Breast epithelium (tissue), 4 donors: ENCODE results near the gene KIF26B. TPM values are rescaled to one million over a fixed set of nuclear protein-coding genes. Genes with fewer than 3 reads are reported as not detected.

Experiments
- DNase-seq, 2 donors: peaks; one replicate each; pipeline ENCODE4 v3.0.0-alpha.2; 2019; ENCODE audit warnings: low spot score in 2 of 2
- H3K27ac ChIP-seq, 2 donors: fragments of 200-600 bp; sonication (generic) in 1 of 2; one replicate each; pipeline ENCODE4 v1.5.1; 2016 to 2019; ENCODE audit warnings: mild to moderate bottlenecking in 1 of 2
- H3K27me3 ChIP-seq, 2 donors: fragments of 200-600 bp; sonication (generic) in 1 of 2; one replicate each; pipeline versions ENCODE4 v1.5.1 to v1.6.0; 2017 to 2019; ENCODE audit warnings: control low read depth in 1 of 2, mild to moderate bottlenecking in 1 of 2
- H3K36me3 ChIP-seq: fragments of 200-600 bp; one replicate; pipeline ENCODE4 v1.5.1; 2019
- H3K4me1 ChIP-seq, 2 donors: fragments of 200-600 bp; sonication (generic); one replicate each; pipeline ENCODE4 v1.5.1; 2016 to 2019; ENCODE audit warnings: control low read depth in 1 of 2
- H3K4me3 ChIP-seq, 3 donors: fragments of 200-600 bp; sonication (generic); 1 replicate in 2 of 3; 2 replicates in 1 of 3; pipeline ENCODE4 v1.5.1; 2016 to 2019; ENCODE audit warnings: mild to moderate bottlenecking in 3 of 3, moderate library complexity in 2 of 3
- H3K9me3 ChIP-seq, 2 donors: fragments of 200-600 bp; sonication (generic) in 1 of 2; one replicate each; pipeline ENCODE4 v1.5.1; 2016 to 2019; ENCODE audit warnings: control low read depth in 1 of 2
- CTCF ChIP-seq, 3 donors: fragments of 450-650 bp; IDR thresholded peaks; one replicate each; pipeline ENCODE4 v1.5.1; 2016 to 2017; ENCODE audit warnings: antibody characterized with exemption in 3 of 3, mild to moderate bottlenecking in 3 of 3, moderate library complexity in 3 of 3
- POLR2A ChIP-seq: fragments of 450-650 bp; IDR thresholded peaks from one replicate; pipeline ENCODE4 v1.6.1; 2016; ENCODE audit warnings: antibody characterized with exemption, mild to moderate bottlenecking, moderate library complexity
- POLR2AphosphoS5 ChIP-seq, 3 donors: sonication (generic); formaldehyde crosslinking; IDR thresholded peaks; one replicate each; pipeline ENCODE4 v1.6.1; 2017; ENCODE audit warnings: antibody characterized with exemption in 3 of 3
- intact Hi-C: fragments of 100-400 bp; cut with DNase I; formaldehyde crosslinking; loops from one replicate; pipeline ENCODE4 v1.15.1; 2023; ENCODE audit warnings: low total_unique reads
- total RNA-seq, 3 donors: library from RNA; depleted of rRNA; stranded (reverse); fragments of >200 nt; gene quantifications; one replicate each; pipeline ENCODE4 v1.1.0, GENCODE V29; 2016

KIF26B gene
- total RNA-seq, 3 donors from 2014 or later = 0.32 to 1.0 (median 0.33) TPM

DNA sequence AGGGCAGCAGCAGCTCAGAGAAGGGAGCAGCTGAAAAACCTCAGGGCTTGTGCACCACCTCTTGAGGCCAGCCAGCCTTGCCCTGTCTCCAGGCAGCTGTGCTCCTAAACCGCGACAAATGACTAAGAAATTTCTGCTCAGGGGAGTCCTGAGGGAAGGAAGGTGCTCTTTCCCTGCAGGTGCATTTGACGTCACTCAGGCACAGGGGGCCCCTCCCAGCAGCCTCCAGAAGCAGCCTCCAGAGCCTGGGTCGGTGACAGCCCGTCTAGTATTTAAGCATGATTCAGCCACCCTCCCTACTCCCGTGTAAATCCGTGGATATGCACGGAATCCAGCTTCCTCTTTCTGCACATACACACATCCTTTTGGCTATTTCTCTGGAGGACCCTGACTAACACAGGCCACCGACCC lies 560.5 kb downstream of the KIF26B start:
- intact Hi-C loops = no loop called here
- Histone ChIP-seq H3K4me1 (no peaks in the 10 kb centered on the region), H3K27ac (no peak overlapping the region), H3K36me3 (no peaks in the 10 kb centered on the region), H3K27me3 (no peaks in the 10 kb centered on the region), H3K9me3 (no peaks in the 10 kb centered on the region), H3K4me3 (no peak overlapping the region)
- no peak for DNase-seq
- no peak for TF ChIP-seq CTCF (IDR thresholded peaks at IDR 0.05)
- no peak for TF ChIP-seq POLR2AphosphoS5 (IDR thresholded peaks at IDR 0.05)
- TF ChIP-seq POLR2A = no peak

DNA sequence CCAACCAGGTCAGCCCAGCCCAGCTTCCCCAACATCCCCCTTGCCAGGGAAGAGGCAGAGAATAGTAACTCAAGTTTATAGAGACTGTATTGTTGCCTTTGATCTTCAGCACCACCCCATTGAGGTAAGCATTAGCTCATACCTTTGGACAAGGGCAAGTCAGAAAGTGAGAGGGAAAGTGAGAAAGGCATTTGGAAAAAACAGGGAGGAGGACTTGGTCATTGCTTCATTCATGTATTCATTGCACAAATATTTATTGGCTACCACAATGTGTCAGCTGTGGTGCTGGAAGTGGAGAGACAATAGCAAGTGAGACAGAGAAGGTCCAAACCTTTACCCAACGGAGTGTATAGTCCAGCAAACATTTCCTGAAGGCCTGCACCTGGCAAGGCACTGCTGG lies 561.2 kb downstream of the KIF26B start:
- intact Hi-C loops = no loop called here
- Histone ChIP-seq H3K4me3 (no peak overlapping the region), H3K9me3 (no peaks in the 10 kb centered on the region), H3K36me3 (no peaks in the 10 kb centered on the region), H3K27me3 (no peaks in the 10 kb centered on the region), H3K4me1 (no peaks in the 10 kb centered on the region), H3K27ac (no peak overlapping the region)
- DNase-seq = no peak
- TF ChIP-seq POLR2AphosphoS5 (IDR thresholded peaks at IDR 0.05) = no peak
- no peak for TF ChIP-seq POLR2A
- TF ChIP-seq CTCF (IDR thresholded peaks at IDR 0.05) = no peak

- DNase-seq = no peak
- H3K27me3 ChIP-seq = no peaks in the 10 kb centered on the region
- H3K27ac ChIP-seq = no peak overlapping the region
- H3K36me3 ChIP-seq = no peaks in the 10 kb centered on the region
- no peaks in the 10 kb centered on the region for H3K4me1 ChIP-seq
- H3K9me3 ChIP-seq = no peaks in the 10 kb centered on the region
- no peak overlapping the region for H3K4me3 ChIP-seq
- intact Hi-C loops = no loop called here
- TF ChIP-seq POLR2A (no peak), POLR2AphosphoS5 (IDR thresholded peaks at IDR 0.05) (no peak), CTCF (IDR thresholded peaks at IDR 0.05) (no peak)
Measured at GRCh38 chr1:245716561-245716960, 561.8 kb downstream of the KIF26B start.

DNA sequence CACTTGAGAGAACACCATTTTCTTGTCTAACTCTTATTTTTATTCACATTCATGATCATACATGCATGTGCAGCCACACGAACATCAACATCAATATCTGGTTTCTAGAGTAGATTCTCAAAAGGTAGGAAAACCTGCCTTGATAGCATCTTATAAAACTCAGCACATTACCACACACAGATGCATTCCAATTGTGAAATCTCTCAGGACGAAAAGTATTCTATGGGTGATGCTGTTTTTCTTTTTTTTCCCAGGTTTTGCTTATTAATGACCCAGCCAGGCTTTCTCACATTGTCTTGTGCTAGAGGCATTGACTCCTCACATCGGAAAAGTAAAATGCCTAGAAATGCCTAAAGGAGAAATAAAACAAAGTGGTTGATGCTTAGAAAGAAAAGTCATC lies 562.8 kb downstream of the KIF26B start:
- intact Hi-C loops = no loop called here
- TF ChIP-seq POLR2A (no peak), CTCF (IDR thresholded peaks at IDR 0.05) (no peak), POLR2AphosphoS5 (IDR thresholded peaks at IDR 0.05) (no peak)
- no peaks in the 10 kb centered on the region for H3K4me1 ChIP-seq
- no peaks in the 10 kb centered on the region for H3K36me3 ChIP-seq
- no peak for DNase-seq
- H3K27me3 ChIP-seq = no peaks in the 10 kb centered on the region
- H3K9me3 ChIP-seq = no peaks in the 10 kb centered on the region
- H3K27ac ChIP-seq = no peak overlapping the region
- H3K4me3 ChIP-seq = no peak overlapping the region

GRCh38 chr1:245718123-245718522 lies 563.3 kb downstream of the KIF26B start:
- Histone ChIP-seq H3K27ac (no peak overlapping the region), H3K4me3 (no peak overlapping the region), H3K36me3 (no peaks in the 10 kb centered on the region), H3K4me1 (no peaks in the 10 kb centered on the region), H3K9me3 (no peaks in the 10 kb centered on the region), H3K27me3 (no peaks in the 10 kb centered on the region)
- intact Hi-C loops = no loop called here
- DNase-seq = no peak
- TF ChIP-seq CTCF (IDR thresholded peaks at IDR 0.05) (no peak), POLR2A (no peak), POLR2AphosphoS5 (IDR thresholded peaks at IDR 0.05) (no peak)
